GM12878 (cell line): ENCODE data around the gene CD2AP. TPM values are rescaled to one million over a fixed set of nuclear protein-coding genes. Genes with fewer than 3 reads are reported as not detected.

Source experiments
- BHLHE40 ChIP-seq, 2 experiments: fragments of 450-650 bp in 1 of 2; IDR thresholded peaks; 2 replicates each; pipeline ENCODE4 v1.6.1; 2011 to 2017; ENCODE audit warnings: low read depth in 2 of 2, borderline replicate concordance in 1 of 2, improper control_type of control experiment in 1 of 2, low read length in 1 of 2, mild to moderate bottlenecking in 1 of 2
- CBX5 ChIP-seq: sonication (generic); IDR thresholded peaks from 2 replicates; pipeline ENCODE4 v1.6.1; 2016; ENCODE audit warnings: low read depth, moderate library complexity, mild to moderate bottlenecking, inconsistent platforms
- CEBPB ChIP-seq, 2 experiments: fragments of 150-350 bp in 1 of 2; IDR thresholded peaks; 2 replicates each; pipeline ENCODE4 v1.6.1; 2012 to 2014; ENCODE audit warnings: low read depth in 2 of 2, low read length in 2 of 2, borderline replicate concordance in 1 of 2, inconsistent platforms in 1 of 2
- CHD1 ChIP-seq: IDR thresholded peaks from 2 replicates; pipeline ENCODE4 v1.6.1; 2012; ENCODE audit warnings: low read depth, low read length, improper control_type of control experiment
- GABPA ChIP-seq: IDR thresholded peaks from 2 replicates; pipeline ENCODE4 v1.6.1; 2014; ENCODE audit warnings: antibody characterized with exemption, low read depth, mild to moderate bottlenecking, inconsistent platforms
- HDAC2 ChIP-seq: fragments of 200-600 bp; sonication (generic); IDR thresholded peaks from 2 replicates; pipeline ENCODE4 v1.6.1; 2017
- IRF3 ChIP-seq: fragments of 450-650 bp; IDR thresholded peaks from 2 replicates; pipeline ENCODE4 v1.6.1; 2014; ENCODE audit warnings: mild to moderate bottlenecking
- MEF2B ChIP-seq: fragments of 450-650 bp; IDR thresholded peaks from 2 replicates; pipeline ENCODE4 v1.6.1; 2018; ENCODE audit warnings: mild to moderate bottlenecking, moderate library complexity; ENCODE audit not compliant: partially characterized antibody, poor library complexity, severe bottlenecking
- NFIC ChIP-seq: IDR thresholded peaks from 2 replicates; pipeline ENCODE4 v1.6.1; 2012; ENCODE audit warnings: low read depth, mild to moderate bottlenecking, inconsistent platforms, low read length, moderate library complexity
- NFYA ChIP-seq: IDR thresholded peaks from 2 replicates; pipeline ENCODE4 v1.6.1; 2011; ENCODE audit warnings: low read depth, mild to moderate bottlenecking, low read length, improper control_type of control experiment, borderline replicate concordance
- NKRF ChIP-seq: fragments of 450-650 bp; conservative IDR thresholded peaks from 2 replicates; pipeline ENCODE4 v1.6.1; 2017; ENCODE audit warnings: mild to moderate bottlenecking, moderate library complexity
- PAX5 ChIP-seq: IDR thresholded peaks from 2 replicates; pipeline ENCODE4 v1.6.1; 2011; ENCODE audit warnings: low read depth, low read length, borderline replicate concordance
- PBX3 ChIP-seq: IDR thresholded peaks from 2 replicates; pipeline ENCODE4 v1.6.1; 2011; ENCODE audit warnings: mild to moderate bottlenecking, low read depth, low read length, moderate library complexity; ENCODE audit not compliant: insufficient replicate concordance
- POU2F2 ChIP-seq: IDR thresholded peaks from 3 replicates; pipeline ENCODE4 v1.6.1; 2011; ENCODE audit warnings: low read depth, mild to moderate bottlenecking, low read length, borderline replicate concordance
- RAD51 ChIP-seq: fragments of 450-650 bp; IDR thresholded peaks from 2 replicates; pipeline ENCODE4 v1.6.1; 2016; ENCODE audit warnings: moderate library complexity, mild to moderate bottlenecking, inconsistent platforms
- RELB ChIP-seq: fragments of 450-650 bp; IDR thresholded peaks from 2 replicates; pipeline ENCODE4 v1.6.1; 2017; ENCODE audit warnings: low read depth, mild to moderate bottlenecking, moderate library complexity
- SP1 ChIP-seq: IDR thresholded peaks from one replicate; pipeline ENCODE4 v1.6.1; 2011; ENCODE audit warnings: low read depth, low read length
- SREBF1 ChIP-seq: IDR thresholded peaks from 2 replicates; pipeline ENCODE4 v1.6.1; 2012; ENCODE audit warnings: mild to moderate bottlenecking, low read length
- STAT3 ChIP-seq: IDR thresholded peaks from 2 replicates; pipeline ENCODE4 v1.6.1; 2011; ENCODE audit warnings: low read depth, low read length, improper control_type of control experiment
- TAF1 ChIP-seq: IDR thresholded peaks from 2 replicates; pipeline ENCODE4 v1.6.1; 2011; ENCODE audit warnings: mild to moderate bottlenecking, low read depth, low read length, borderline replicate concordance
- TCF12 ChIP-seq: IDR thresholded peaks from 2 replicates; pipeline ENCODE4 v1.6.1; 2011; ENCODE audit warnings: low read depth, mild to moderate bottlenecking, low read length
- USF2 ChIP-seq: IDR thresholded peaks from 2 replicates; pipeline ENCODE4 v1.6.1; 2011; ENCODE audit warnings: low read depth, low read length, improper control_type of control experiment, borderline replicate concordance
- ZBED1 ChIP-seq: IDR thresholded peaks from 2 replicates; pipeline ENCODE4 v1.6.1; 2016; ENCODE audit warnings: borderline replicate concordance
- polyA plus RNA-seq, 11 experiments: library from polyadenylated mRNA; depleted of rRNA in 4 of 11; unstranded in 6 of 11; stranded (reverse) in 5 of 11; fragments of >200 nt; fragmentation: Nextera tagmentation in 4 of 11; fragmentation: Illumina TruSeq in 1 of 11; extraction: Ambion mirVana in 4 of 11; extraction: Trizol in 1 of 11; gene quantifications; 1 replicate in 1 of 11; 2 replicates in 10 of 11; pipeline versions ENCODE4 v1.2.1 to v1.2.3, GENCODE V29; 2011 to 2016; ENCODE audit warnings: inconsistent platforms in 2 of 11, missing spikeins in 2 of 11, low read depth in 1 of 11
- total RNA-seq, 4 experiments: library from RNA; depleted of rRNA in 3 of 4; stranded (reverse); fragments of >200 nt in 3 of 4; fragmentation: Illumina TruSeq in 1 of 4; extraction: Trizol in 1 of 4; gene quantifications; 2 replicates each; pipeline versions ENCODE4 v1.2.1 to v1.2.3, GENCODE V29; 2013 to 2021

CD2AP gene
- total and polyA plus RNA-seq, 10 of the 15 experiments (the other 5 are each of a cell fraction or from before 2014, with no cell fraction given) = 5.4 to 46.6 (median 20.9) TPM

- TF ChIP-seq PBX3 (no peak), SP1 (no peak), ZBED1 (peak; percentile 76; the same call in 1 of the 2 replicates), POU2F2 (peak; percentile 73; the same call in 2 of the 3 replicates), RELB (0 out of 2 replicates have a peak, but pooled peaks have one; percentile 41), MEF2B (peak; percentile 71), NFIC (peak; percentile 85), USF2 (no peak), CEBPB (IDR thresholded peaks at IDR 0.05; ENCODE audit: borderline replicate concordance in 1 of 2, low read depth in 2 of 2, low read length in 2 of 2) (no peak), GABPA (no peak), SREBF1 (no peak), STAT3 (no peak), TCF12 (no peak), NFYA (no peak), IRF3 (no peak), BHLHE40 (IDR thresholded peaks at IDR 0.05; ENCODE audit: borderline replicate concordance in 1 of 2, low read depth in 2 of 2, low read length in 1 of 2) (peak; percentile 91), PAX5 (peak; percentile 64; the same call in 1 of the 2 replicates), RAD51 (peak; percentile 38; the same call in 1 of the 2 replicates), CHD1 (no peak), NKRF (no peak), CBX5 (peak; percentile 63; the same call in 1 of the 2 replicates), TAF1 (no peak), HDAC2 (no peak)
Observed at GRCh38 chr6:47438481-47439347, 38.9 kb upstream of the CD2AP start (continued).
